Parathyroid adenoma (tissue), 2 donors: Measurements from ENCODE around the gene TUBA8.
"Not testable (repeated sequence)": the region's sequence is repeated elsewhere in the genome, so short reads cannot be mapped to it uniquely, and the experiment has no call there.

Source experiments
- H2AFZ ChIP-seq: fragments of 300-600 bp; sonication (generic); one replicate; pipeline ENCODE4 v1.7.0; 2017; ENCODE audit warnings: antibody characterized with exemption, mild to moderate bottlenecking
- H3K27ac ChIP-seq: fragments of 300-600 bp; sonication (generic); one replicate; pipeline ENCODE4 v1.7.0; 2017
- H3K27me3 ChIP-seq: fragments of 300-600 bp; sonication (generic); one replicate; pipeline ENCODE4 v1.7.0; 2017; ENCODE audit warnings: low read length; ENCODE audit not compliant: control insufficient read depth, insufficient read depth
- H3K36me3 ChIP-seq: fragments of 300-600 bp; sonication (generic); one replicate; pipeline ENCODE4 v1.7.0; 2017; ENCODE audit warnings: low read length; ENCODE audit not compliant: control insufficient read depth, insufficient read depth
- H3K4me1 ChIP-seq: fragments of 300-600 bp; sonication (generic); one replicate; pipeline ENCODE4 v1.7.0; 2017; ENCODE audit warnings: control low read depth
- H3K4me2 ChIP-seq: fragments of 300-600 bp; sonication (generic); one replicate; pipeline ENCODE4 v1.7.0; 2017; ENCODE audit warnings: low read length
- H3K4me3 ChIP-seq: fragments of 300-600 bp; sonication (generic); one replicate; pipeline ENCODE4 v1.7.0; 2017; ENCODE audit warnings: low read depth, low read length
- H3K79me2 ChIP-seq: fragments of 300-600 bp; sonication (generic); one replicate; pipeline ENCODE4 v1.7.0; 2017; ENCODE audit warnings: control low read depth
- H3K9ac ChIP-seq: fragments of 300-600 bp; sonication (generic); one replicate; pipeline ENCODE4 v1.7.0; 2017; ENCODE audit warnings: mild to moderate bottlenecking
- H3K9me3 ChIP-seq: fragments of 300-600 bp; sonication (generic); one replicate; pipeline ENCODE4 v1.7.0; 2017; ENCODE audit warnings: low read length; ENCODE audit not compliant: control insufficient read depth
- CTCF ChIP-seq: fragments of 300-600 bp; sonication (generic); IDR thresholded peaks from one replicate; pipeline ENCODE4 v1.7.0; 2017; ENCODE audit warnings: antibody characterized with exemption, mild to moderate bottlenecking
- donor health status: primary hyperparathyroidism.

The TUBA8 gene

DNA sequence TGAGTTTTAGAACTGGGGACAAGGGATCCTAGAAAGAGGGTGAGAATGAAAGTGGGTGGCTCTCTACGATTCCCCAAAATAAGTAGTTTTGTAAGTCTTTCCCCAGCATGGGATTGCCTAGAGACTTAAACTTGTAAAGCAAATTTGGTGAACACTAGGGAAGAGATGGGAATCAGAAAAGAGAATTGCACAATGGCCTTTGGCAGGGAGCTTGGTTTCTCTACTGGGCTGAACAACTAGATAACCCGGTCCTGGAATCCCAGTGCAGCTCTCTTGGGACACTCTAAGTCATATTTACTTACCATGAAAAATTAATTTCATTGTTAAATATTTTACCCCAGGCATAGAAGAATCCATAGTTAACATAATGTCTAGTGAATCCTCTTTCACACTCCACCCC lies 22.8 kb downstream of the TUBA8 start:
- H2AFZ ChIP-seq: no peak overlapping the region
- no peaks in the 10 kb centered on the region for H3K4me1 ChIP-seq
- no peaks in the 10 kb centered on the region for H3K27me3 ChIP-seq
- H3K27ac ChIP-seq: no peak overlapping the region
- no peaks in the 10 kb centered on the region for H3K9me3 ChIP-seq
- H3K36me3 ChIP-seq: no peaks in the 10 kb centered on the region
- H3K79me2 ChIP-seq: no peaks in the 10 kb centered on the region
- no peak overlapping the region for H3K4me3 ChIP-seq
- no peak overlapping the region for H3K9ac ChIP-seq
- H3K4me2 ChIP-seq: no peak overlapping the region
- no peak for TF ChIP-seq CTCF

DNA sequence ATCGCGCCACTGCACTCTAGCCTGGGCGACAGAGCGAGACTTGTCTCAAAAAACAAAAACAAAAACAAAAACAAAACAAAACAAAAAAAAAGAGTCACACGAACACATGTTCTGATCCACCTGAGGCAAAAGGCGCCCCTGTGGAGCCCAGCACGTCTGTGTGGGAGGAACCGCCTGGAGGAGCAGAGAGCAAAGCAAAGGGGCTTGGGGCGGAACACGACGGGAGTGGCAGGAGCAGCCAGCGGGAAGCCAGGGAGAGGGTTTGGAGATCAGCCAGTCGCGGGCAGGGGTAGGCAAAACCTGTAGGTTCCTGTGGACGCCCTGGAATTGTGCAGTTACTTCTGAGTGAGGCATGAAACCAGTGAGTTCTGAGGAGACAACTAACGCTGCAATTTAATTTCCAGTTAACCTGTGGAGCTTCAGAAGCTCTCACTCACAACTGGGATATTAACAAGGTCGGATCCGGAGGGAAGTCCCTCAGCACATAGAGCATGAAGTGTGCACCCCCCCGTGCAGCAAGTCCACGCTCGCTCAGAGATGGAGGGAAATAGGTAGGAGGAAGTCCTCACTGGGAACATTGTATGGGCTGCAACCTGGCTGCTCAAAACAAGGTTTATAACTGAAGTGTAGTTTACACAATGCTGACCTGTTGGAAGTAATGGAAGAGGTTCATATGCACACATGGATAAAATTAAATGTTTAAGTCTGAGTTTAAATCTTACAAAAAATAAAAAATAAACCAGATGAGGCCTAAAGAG lies 26.1 kb downstream of the TUBA8 start:
- Histone ChIP-seq H3K4me3 (no peak overlapping the region), H3K79me2 (no peaks in the 10 kb centered on the region), H3K36me3 (no peaks in the 10 kb centered on the region), H3K27ac (no peak overlapping the region), H2AFZ (no peak overlapping the region), H3K4me2 (no peak overlapping the region), H3K9me3 (no peaks in the 10 kb centered on the region), H3K9ac (no peak overlapping the region), H3K27me3 (no peaks in the 10 kb centered on the region), H3K4me1 (no peaks in the 10 kb centered on the region)
- TF ChIP-seq CTCF: no peak

DNA sequence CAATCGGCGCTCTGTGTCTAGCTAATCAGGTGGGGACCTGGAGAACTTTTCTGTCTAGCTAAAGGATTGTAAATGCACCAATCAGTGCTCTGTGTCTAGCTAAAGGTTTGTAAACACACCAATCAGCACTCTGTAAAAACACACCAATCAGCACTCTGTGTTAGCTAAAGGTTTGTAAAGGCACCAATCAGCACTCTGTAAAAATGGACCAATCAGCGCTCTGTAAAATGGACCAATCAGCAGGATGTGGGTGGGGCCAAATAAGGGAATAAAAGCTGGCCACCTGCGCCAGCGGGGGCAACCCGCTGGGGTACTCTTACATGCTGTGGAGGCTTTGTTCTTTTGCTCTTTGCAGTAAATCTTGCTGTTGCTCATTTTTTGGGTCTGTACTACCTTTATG lies 30.4 kb downstream of the TUBA8 start:
- not testable (repeated sequence) for H3K4me3 ChIP-seq, H3K4me2 ChIP-seq, H3K9ac ChIP-seq, H3K4me1 ChIP-seq, H3K27me3 ChIP-seq, H2AFZ ChIP-seq, H3K27ac ChIP-seq, H3K79me2 ChIP-seq, H3K9me3 ChIP-seq, H3K36me3 ChIP-seq

GRCh38 chr22:18144105-18144504 lies 33.5 kb downstream of the TUBA8 start:
- no peak overlapping the region for H3K9ac ChIP-seq
- H3K36me3 ChIP-seq: no peaks in the 10 kb centered on the region
- H3K9me3 ChIP-seq: no peaks in the 10 kb centered on the region
- no peak for TF ChIP-seq CTCF
- no peak overlapping the region for H2AFZ ChIP-seq
- H3K79me2 ChIP-seq: no peaks in the 10 kb centered on the region
- H3K4me1 ChIP-seq: no peaks in the 10 kb centered on the region
- H3K4me3 ChIP-seq: no peak overlapping the region
- no peak overlapping the region for H3K27ac ChIP-seq
- no peaks in the 10 kb centered on the region for H3K27me3 ChIP-seq
- no peak overlapping the region for H3K4me2 ChIP-seq

DNA sequence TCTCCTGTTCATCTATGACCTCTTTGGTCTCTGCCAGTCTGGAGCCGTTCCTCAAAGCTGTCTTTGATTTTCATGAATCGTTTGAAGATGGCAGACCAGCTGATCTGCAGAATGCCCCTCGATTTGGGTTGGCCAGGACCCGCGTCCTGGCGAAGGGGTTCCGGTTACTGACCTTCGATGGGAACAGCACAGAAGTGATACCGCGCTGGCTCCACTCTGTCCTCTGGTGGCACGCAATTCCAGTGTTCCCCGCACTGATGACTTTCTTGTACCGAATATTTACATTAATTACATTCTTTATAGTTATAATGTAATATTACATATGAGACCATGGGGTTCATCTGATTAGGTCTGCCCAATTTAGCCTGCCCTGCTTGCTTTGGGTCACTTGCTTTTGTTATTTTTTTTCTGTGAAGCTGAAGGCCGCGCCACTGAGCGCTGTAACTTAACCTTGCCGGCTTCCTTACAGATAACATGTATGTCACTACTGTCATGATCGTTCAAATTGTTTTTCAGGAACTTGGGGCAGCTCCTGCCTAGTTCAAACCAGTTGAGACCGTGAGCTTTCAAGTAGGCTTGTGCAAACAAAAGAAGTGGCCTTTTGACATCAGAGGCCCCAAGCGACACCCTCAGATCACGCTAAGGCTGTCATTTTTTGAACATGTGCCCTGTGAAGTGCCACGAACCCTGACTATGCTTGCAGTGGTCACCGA lies 35.2 kb downstream of the TUBA8 start:
- Histone ChIP-seq H3K4me3 (no peak overlapping the region), H3K4me2 (no peak overlapping the region), H3K36me3 (no peaks in the 10 kb centered on the region), H2AFZ (no peak overlapping the region), H3K9me3 (no peaks in the 10 kb centered on the region), H3K27me3 (no peaks in the 10 kb centered on the region), H3K9ac (no peak overlapping the region), H3K79me2 (no peaks in the 10 kb centered on the region), H3K4me1 (no peaks in the 10 kb centered on the region), H3K27ac (no peak overlapping the region)
- TF ChIP-seq CTCF: no peak
